GM18519 (cell line): ENCODE measurements around the gene TNRC6A.
"Not testable (repeated sequence)": the region's sequence is repeated elsewhere in the genome, so short reads cannot be mapped to it uniquely, and the experiment has no call there.

Experiments used
- ATAC-seq: cut with Tn5 transposase; IDR thresholded peaks from one replicate; pipeline ENCODE4 v1.9.1; 2021; ENCODE audit warnings: mild to moderate bottlenecking, moderate library complexity; ENCODE audit not compliant: unreplicated experiment, low FRiP score

The TNRC6A gene

GRCh38 chr16:24729243-24729950 is at the start of gene TNRC6A:
Gene TNRC6A, plus strand, starts transcription at chr16:24729651. Its CDS starts 191 bp downstream, at chr16:24729842.
- ATAC-seq, result peak; percentile 64

GRCh38 chr16:24681793-24682192 is 47.7 kb upstream of the TNRC6A start:
- ATAC-seq, result no peak

GRCh38 chr16:24683250-24683649 is 46.2 kb upstream of the TNRC6A start:
- no peak for ATAC-seq

GRCh38 chr16:24683847-24684493 is 45.5 kb upstream of the TNRC6A start:
- no peak for ATAC-seq

GRCh38 chr16:24685539-24686432 is 43.7 kb upstream of the TNRC6A start:
- no peak for ATAC-seq

- ATAC-seq, result no peak
Measured at GRCh38 chr16:24686678-24687077, 42.8 kb upstream of the TNRC6A start.

- ATAC-seq, result no peak
Measured at GRCh38 chr16:24688359-24688758, 41.1 kb upstream of the TNRC6A start.

- no peak for ATAC-seq
Measured at GRCh38 chr16:24689128-24689527, 40.3 kb upstream of the TNRC6A start.

- ATAC-seq, result no peak
Measured at GRCh38 chr16:24692854-24693253, 36.6 kb upstream of the TNRC6A start.

GRCh38 chr16:24694931-24695330 is 34.5 kb upstream of the TNRC6A start:
- ATAC-seq, result no peak

- no peak for ATAC-seq
Measured at GRCh38 chr16:24696699-24697098, 32.8 kb upstream of the TNRC6A start.

GRCh38 chr16:24698308-24698707 is 31.1 kb upstream of the TNRC6A start:
- no peak for ATAC-seq

GRCh38 chr16:24699151-24699723 is 30.2 kb upstream of the TNRC6A start:
- ATAC-seq, result no peak

GRCh38 chr16:24700549-24701392 is 28.7 kb upstream of the TNRC6A start:
- ATAC-seq, result no peak

GRCh38 chr16:24701521-24701951 is 27.9 kb upstream of the TNRC6A start:
- no peak for ATAC-seq

GRCh38 chr16:24707760-24708159 is 21.7 kb upstream of the TNRC6A start:
- ATAC-seq, result not testable (repeated sequence)

GRCh38 chr16:24713379-24713778 is 16.1 kb upstream of the TNRC6A start:
- ATAC-seq, result no peak

GRCh38 chr16:24717411-24717810 is 12.0 kb upstream of the TNRC6A start:
- ATAC-seq, result no peak

- no peak for ATAC-seq
Measured at GRCh38 chr16:24718967-24719521, 10.4 kb upstream of the TNRC6A start.

- no peak for ATAC-seq
Measured at GRCh38 chr16:24721830-24722238, 7.6 kb upstream of the TNRC6A start.
